Endothelial cell of umbilical vein (primary cell): ENCODE results near the gene TRIM27. TPM values are rescaled to one million over a fixed set of nuclear protein-coding genes. Genes with fewer than 3 reads are reported as not detected.

Experiments
- BruUV-seq: library from RNA; stranded (reverse); fragments of 400-500 nt; replicated peaks from 2 replicates; lab custom pipeline; 2021; lab: Mats Ljungman, UMichigan
- CTCF ChIA-PET: fragments of 300-600, 350-600 bp; sonication (Branson Sonifier 250); formaldehyde crosslinking; loops from one replicate; lab custom pipeline; 2021; ENCODE audit warnings: antibody characterized with exemption, inconsistent platforms; lab: Charles Lee
- POLR2A ChIA-PET: fragments of 300-600, 350-600 bp; sonication (Branson Sonifier 250); formaldehyde crosslinking; loops from one replicate; lab custom pipeline; 2021; ENCODE audit warnings: antibody characterized with exemption, inconsistent platforms; lab: Charles Lee
- DNase-seq: peaks from one replicate; pipeline ENCODE4 v3.0.0-alpha.2; 2011; ENCODE audit warnings: low read depth, low spot score
- FAIRE-seq: peaks from 2 replicates; lab custom pipeline; 2011; peaks lifted over from hg19 to GRCh38; lab: Jason Lieb, UNC
- H2AFZ ChIP-seq: 2 replicates; pipeline ENCODE4 v1.6.0; 2012; ENCODE audit warnings: low read depth, low read length, control low read depth, inconsistent platforms
- H3K27ac ChIP-seq: 2 replicates; pipeline ENCODE4 v1.5.1; 2011; ENCODE audit warnings: low read depth, mild to moderate bottlenecking, control low read depth, low read length, moderate library complexity; ENCODE audit not compliant: insufficient read depth
- H3K27me3 ChIP-seq, 2 experiments: 2 replicates each; pipeline versions ENCODE4 v1.6.0 to v1.6.1; 2011; ENCODE audit warnings: low read length in 2 of 2, mixed read lengths in 1 of 2; ENCODE audit not compliant: control insufficient read depth in 2 of 2, insufficient read depth in 2 of 2
- H3K36me3 ChIP-seq, 2 experiments: 2 replicates in 1 of 2; 3 replicates in 1 of 2; pipeline ENCODE4 v1.5.1; 2011; ENCODE audit warnings: low read length in 2 of 2, mild to moderate bottlenecking in 1 of 2, moderate library complexity in 1 of 2; ENCODE audit not compliant: control insufficient read depth in 2 of 2, insufficient read depth in 2 of 2; ENCODE audit errors: extremely low read depth in 1 of 2
- H3K4me1 ChIP-seq: 3 replicates; pipeline ENCODE4 v1.5.1; 2011; ENCODE audit warnings: mild to moderate bottlenecking, low read length; ENCODE audit not compliant: control insufficient read depth, insufficient read depth; ENCODE audit errors: extremely low read depth
- H3K4me2 ChIP-seq: 2 replicates; pipeline ENCODE4 v1.6.1; 2011; ENCODE audit warnings: low read length, control low read depth, mixed read lengths; ENCODE audit not compliant: insufficient read depth
- H3K4me3 ChIP-seq, 3 experiments: fragments of 200-600 bp in 1 of 3; sonication (generic), shearing (Covaris generic) in 1 of 3; replicated peaks in 1 of 3; 2 replicates each; pipeline ENCODE4 v1.5.1; 2011 to 2016; ENCODE audit warnings: control low read depth in 3 of 3, low read length in 3 of 3, mild to moderate bottlenecking in 2 of 3, inconsistent platforms in 1 of 3, low read depth in 1 of 3, moderate library complexity in 1 of 3; ENCODE audit not compliant: insufficient read depth in 1 of 3
- H3K79me2 ChIP-seq: 2 replicates; pipeline ENCODE4 v1.6.0; 2012; ENCODE audit warnings: low read length, inconsistent platforms; ENCODE audit not compliant: control insufficient read depth, insufficient read depth
- H3K9ac ChIP-seq: replicated peaks from 2 replicates; pipeline ENCODE3; 2011; ENCODE audit warnings: low read length, control low read depth; ENCODE audit not compliant: insufficient read depth; ENCODE audit errors: extremely low read depth
- H3K9me1 ChIP-seq: replicated peaks from 3 replicates; pipeline ENCODE4 v1.6.0; 2011; ENCODE audit warnings: mild to moderate bottlenecking, low read length; ENCODE audit not compliant: control insufficient read depth, insufficient read depth; ENCODE audit errors: extremely low read depth
- H3K9me3 ChIP-seq: replicated peaks from 2 replicates; pipeline ENCODE4 v1.5.1; 2012; ENCODE audit warnings: low read length, inconsistent platforms; ENCODE audit not compliant: control insufficient read depth, insufficient read depth
- H4K20me1 ChIP-seq: replicated peaks from 2 replicates; pipeline ENCODE3; 2011; ENCODE audit warnings: mild to moderate bottlenecking, low read length; ENCODE audit not compliant: control insufficient read depth, insufficient read depth; ENCODE audit errors: extremely low read depth
- CTCF ChIP-seq, 2 donors: IDR thresholded peaks; 1 replicate in 1 of 2; 2 replicates in 1 of 2; pipeline ENCODE4 v1.5.1; 2011; ENCODE audit warnings: low read length in 2 of 2, mild to moderate bottlenecking in 2 of 2, moderate library complexity in 2 of 2, control low read depth in 1 of 2, inconsistent platforms in 1 of 2, low read depth in 1 of 2; ENCODE audit not compliant: insufficient read depth in 1 of 2; ENCODE audit errors: extremely low read depth in 1 of 2
- FOS ChIP-seq: IDR thresholded peaks from 2 replicates; pipeline ENCODE4 v1.6.1; 2011; ENCODE audit warnings: mild to moderate bottlenecking, low read length, moderate library complexity, borderline replicate concordance; ENCODE audit not compliant: insufficient read depth
- dilution Hi-C: fragments of 300-500 bp; cut with MboI; formaldehyde crosslinking; loops from one replicate; pipeline ENCODE4 v1.15.0; 2019; ENCODE audit warnings: low sequenced_read_pairs; ENCODE audit not compliant: extremely low pct_ligation_motif_present
- intact Hi-C: fragments of 100-400 bp; cut with micrococcal nuclease; formaldehyde crosslinking; loops from one replicate; pipeline ENCODE4 v1.10.0; 2022
- polyA plus RNA-seq, 4 experiments: library from polyadenylated mRNA; depleted of rRNA in 3 of 4; stranded (reverse) in 3 of 4; unstranded in 1 of 4; fragments of >200 nt; gene quantifications; 2 replicates each; pipeline versions ENCODE4 v1.2.1 to v1.2.3, GENCODE V29; 2011 to 2012; ENCODE audit warnings: missing spikeins in 1 of 4
- total RNA-seq: library from RNA; stranded (reverse); gene quantifications from 2 replicates; pipeline ENCODE4 v1.2.3, GENCODE V29; 2021

TRIM27 gene
- total and polyA plus RNA-seq, 2 donors (not counting 3 experiments of a cell fraction or from before 2014, with no cell fraction given) = 67.1 to 69.2 TPM

GRCh38 chr6:28896505-28897368 is 27.0 kb downstream of the TRIM27 start:
- H3K9ac ChIP-seq = peak overlapping the region; percentile 93
- TF ChIP-seq CTCF (IDR thresholded peaks at IDR 0.05; ENCODE audit: extremely low read depth in 1 of 2, insufficient read depth in 1 of 2, low read depth in 1 of 2, low read length in 2 of 2) (peak in 1 of 2 donors; percentile 19), FOS (no peak)
- no peaks in the 10 kb centered on the region for H3K27me3 ChIP-seq
- dilution Hi-C loops = no loop called here
- no peaks in the 10 kb centered on the region for H3K9me3 ChIP-seq
- peak overlapping the region; percentile 68 to 82 (median 69) for H3K4me3 ChIP-seq
- no peaks in the 10 kb centered on the region for H4K20me1 ChIP-seq
- peak overlapping the region; percentile 86 for H2AFZ ChIP-seq
- DNase-seq (peak; percentile 75), FAIRE-seq (peak; percentile 12)
- peaks cover 6% of the 10 kb centered on the region for H3K4me1 ChIP-seq
- peaks cover 7 to 9% of the 10 kb centered on the region in 2 experiments for H3K36me3 ChIP-seq
- BruUV-seq = TSS peak; percentile 69
- H3K4me2 ChIP-seq = peak overlapping the region; percentile 93
- no peaks in the 10 kb centered on the region for H3K9me1 ChIP-seq
- H3K79me2 ChIP-seq = no peaks in the 10 kb centered on the region
- intact Hi-C loops = loop anchor here (1.0 to 2.0 kb wide), 9 partner anchors 15 to 248 kb away; partner anchors contain the start of gene TRIM27
- H3K27ac ChIP-seq = peak overlapping the region; percentile 88
- ChIA-PET CTCF (interaction anchor here (1.2 to 2.3 kb wide), 6 partner anchors 26 to 119 kb away, joined by 3 to 15 read pairs (median 5); partner anchors contain the start of gene TRIM27), POLR2A (interaction anchor here (0.7 to 1.8 kb wide), 2 partner anchors 14 to 58 kb away, joined by 3 to 11 read pairs; no protein-coding TSS in a partner anchor)
